ES-I3 (cell line): Measurements from ENCODE around the gene EGFL8.

ENCODE experiments used
- H3K36me3 ChIP-seq: 2 replicates; pipeline ENCODE4 v1.6.1; 2013; ENCODE audit warnings: mild to moderate bottlenecking, low read length, control low read depth, moderate library complexity; ENCODE audit not compliant: insufficient read depth
- H3K4me1 ChIP-seq: 2 replicates; pipeline ENCODE4 v1.6.1; 2013; ENCODE audit warnings: mild to moderate bottlenecking, control low read depth, low read length; ENCODE audit not compliant: insufficient read depth
- H3K9ac ChIP-seq: 2 replicates; pipeline ENCODE4 v1.6.1; 2013; ENCODE audit warnings: low read depth, mild to moderate bottlenecking, low read length, moderate library complexity
- H3K9me3 ChIP-seq: 2 replicates; pipeline ENCODE4 v1.6.1; 2013; ENCODE audit warnings: mild to moderate bottlenecking, low read length, moderate library complexity; ENCODE audit not compliant: control insufficient read depth, insufficient read depth

Gene EGFL8

DNA sequence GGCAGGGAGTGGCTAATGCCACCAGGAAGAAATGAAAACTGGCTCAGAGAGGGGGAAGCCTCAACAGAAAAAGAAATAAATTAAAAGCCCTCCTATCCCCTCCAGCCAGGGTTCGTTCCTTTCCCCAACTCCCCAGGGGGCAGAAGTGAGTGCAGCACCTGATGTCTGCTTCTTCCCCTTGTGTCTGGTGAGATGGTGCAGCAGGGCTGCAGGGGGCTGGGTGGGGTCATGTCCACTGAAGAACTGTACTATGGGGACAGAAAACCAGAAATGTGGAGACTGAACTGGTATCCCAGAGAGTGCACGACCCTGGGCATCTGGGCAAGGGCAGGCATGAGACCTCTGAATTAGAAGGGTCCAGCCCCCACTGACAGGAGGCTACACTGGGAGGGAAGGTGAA is 4.0 kb downstream of the EGFL8 start:
- H3K9me3 ChIP-seq = no peaks in the 10 kb centered on the region
- 0 out of 2 replicates have a peak, but pooled peaks cover 9% of the 10 kb centered on the region for H3K36me3 ChIP-seq
- peaks cover 16% of the 10 kb centered on the region for H3K4me1 ChIP-seq
- H3K9ac ChIP-seq = no peak overlapping the region

DNA sequence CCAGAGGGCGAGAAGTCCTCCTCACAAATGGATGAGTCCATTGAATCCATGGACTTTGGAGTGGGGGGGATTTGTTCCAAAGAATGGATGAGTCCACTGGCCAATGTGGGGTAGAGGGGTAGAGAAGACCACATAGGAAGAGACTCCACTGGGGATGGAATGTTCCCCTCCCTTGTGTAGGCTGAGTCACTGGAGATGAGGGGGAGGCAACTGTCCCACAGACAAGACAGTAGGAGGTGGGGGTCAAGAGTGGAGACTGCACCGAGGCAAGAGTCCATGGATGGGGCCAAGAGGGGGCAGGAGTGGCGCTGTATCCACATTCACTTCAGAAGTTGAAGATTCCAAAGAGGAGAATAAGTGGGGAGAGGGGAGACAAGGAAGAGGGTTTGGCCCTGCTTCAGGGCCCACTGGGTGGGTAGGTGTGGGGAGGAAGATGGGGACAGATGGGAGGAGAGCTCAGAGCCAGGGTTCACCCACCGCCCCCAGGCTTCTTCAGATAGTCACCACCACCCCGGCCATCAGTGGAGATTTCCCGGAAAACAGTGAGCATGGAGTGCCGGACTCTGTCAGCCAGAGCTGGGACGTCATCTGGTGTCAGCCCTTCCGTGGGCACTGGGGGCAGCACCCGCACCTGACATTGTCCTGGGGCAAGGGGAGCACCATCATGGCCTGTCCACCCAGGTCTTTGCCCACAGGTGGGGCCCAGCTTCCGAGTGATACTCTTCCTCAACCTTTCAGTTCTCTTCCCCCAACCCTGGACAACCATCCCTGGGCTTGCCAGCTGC is 4.6 kb downstream of the EGFL8 start:
- H3K9ac ChIP-seq = no peak overlapping the region
- 0 out of 2 replicates have a peak, but pooled peaks cover 9% of the 10 kb centered on the region for H3K36me3 ChIP-seq
- H3K9me3 ChIP-seq = no peaks in the 10 kb centered on the region
- H3K4me1 ChIP-seq = peaks cover 22% of the 10 kb centered on the region

DNA sequence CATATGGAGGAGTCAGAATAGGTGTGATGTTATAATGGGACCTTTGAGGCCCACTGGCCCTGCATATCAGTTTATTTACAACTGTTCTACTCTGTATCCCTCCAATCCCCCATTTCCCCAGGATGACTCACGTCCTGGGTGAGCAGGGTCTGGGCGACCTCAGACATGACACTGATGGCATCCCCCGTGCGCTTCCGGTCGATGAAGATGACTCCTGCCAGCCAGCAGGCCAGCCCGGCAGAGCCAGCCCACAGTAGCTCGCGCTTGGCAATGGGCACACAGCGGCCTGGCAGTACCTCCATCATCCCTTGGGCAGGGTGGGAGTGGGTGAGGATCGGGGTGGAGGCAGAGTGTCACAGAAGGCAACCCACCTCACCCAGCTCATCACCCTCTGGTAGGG is 5.9 kb downstream of the EGFL8 start:
- H3K9me3 ChIP-seq = no peaks in the 10 kb centered on the region
- peaks cover 29% of the 10 kb centered on the region for H3K4me1 ChIP-seq
- H3K36me3 ChIP-seq = 0 out of 2 replicates have a peak, but pooled peaks cover 9% of the 10 kb centered on the region
- H3K9ac ChIP-seq = no peak overlapping the region

DNA sequence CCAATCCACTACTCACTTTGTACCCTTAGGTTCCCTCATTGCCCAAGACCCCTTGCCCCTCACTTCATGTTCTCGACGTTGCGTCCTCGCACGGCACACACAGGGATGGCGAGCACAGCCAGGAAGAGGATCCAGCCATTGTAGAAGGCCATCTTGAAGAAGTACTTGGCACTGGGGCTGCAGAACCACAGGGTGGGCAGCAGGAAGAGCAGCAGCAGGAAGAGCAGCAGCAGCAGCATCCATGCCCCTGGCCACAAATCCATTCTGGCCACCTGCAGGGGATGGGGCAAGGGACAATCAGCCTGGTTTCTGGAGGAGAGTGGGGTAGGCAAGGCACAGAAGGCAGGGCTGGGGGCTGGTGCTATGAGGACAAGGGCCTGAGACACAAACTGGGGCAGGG is 6.8 kb downstream of the EGFL8 start:
- Histone ChIP-seq H3K36me3 (0 out of 2 replicates have a peak, but pooled peaks cover 9% of the 10 kb centered on the region), H3K4me1 (peaks cover 29% of the 10 kb centered on the region), H3K9me3 (no peaks in the 10 kb centered on the region), H3K9ac (no peak overlapping the region)

DNA sequence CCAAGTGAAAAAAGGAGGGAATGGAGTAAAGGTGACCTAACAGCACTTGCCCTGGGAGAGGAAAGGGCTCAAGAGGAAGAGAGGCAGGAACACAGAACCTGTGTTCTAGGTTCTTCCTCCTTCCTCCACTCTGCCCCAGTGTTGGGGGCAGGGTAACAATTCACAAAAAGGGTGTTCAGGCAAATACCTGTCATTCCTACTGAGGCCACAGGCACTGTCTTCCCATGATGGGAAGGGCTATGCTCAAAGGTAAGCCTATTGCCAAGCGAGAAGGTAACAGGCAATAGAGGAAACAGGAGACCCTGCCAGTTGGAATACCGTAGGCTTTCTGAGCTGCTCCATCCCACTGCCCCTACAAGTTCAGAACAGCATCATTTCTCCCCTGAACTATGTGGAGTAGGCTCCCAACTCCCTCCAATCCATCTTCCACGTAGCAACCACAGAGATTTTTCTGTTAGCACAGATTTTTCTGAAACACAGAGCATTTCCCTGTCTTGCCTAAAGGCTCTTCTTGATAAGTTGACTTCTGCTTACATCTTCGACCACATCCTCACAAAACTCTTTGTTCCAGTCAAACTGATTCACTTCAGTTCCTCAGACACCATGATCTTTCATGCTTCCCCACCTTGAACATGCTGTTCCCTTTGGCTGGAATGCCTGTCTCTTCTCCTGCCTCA is 8.8 kb downstream of the EGFL8 start:
- Histone ChIP-seq H3K9me3 (no peaks in the 10 kb centered on the region), H3K4me1 (peaks cover 22% of the 10 kb centered on the region), H3K36me3 (0 out of 2 replicates have a peak, but pooled peaks cover 4% of the 10 kb centered on the region), H3K9ac (no peak overlapping the region)

DNA sequence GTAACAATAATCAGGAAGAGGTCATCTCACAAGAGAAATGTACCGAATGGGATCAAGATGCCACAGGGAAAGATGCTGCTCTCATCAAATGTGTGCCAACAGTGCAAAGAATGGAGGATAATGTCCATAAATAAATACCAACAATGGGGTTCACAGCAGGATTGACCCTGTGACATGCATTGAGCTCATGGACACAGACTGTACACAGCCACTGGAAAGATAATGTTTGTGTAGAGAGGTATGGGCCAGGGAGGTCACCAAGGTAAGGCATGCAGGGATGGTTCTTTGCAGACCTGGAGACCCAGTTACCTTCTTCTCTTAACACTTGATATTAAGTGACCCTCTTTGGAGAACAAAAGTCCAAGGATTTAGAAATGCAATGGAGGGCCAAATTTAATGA is 10.0 kb downstream of the EGFL8 start:
- H3K4me1 ChIP-seq = peaks cover 19% of the 10 kb centered on the region

DNA sequence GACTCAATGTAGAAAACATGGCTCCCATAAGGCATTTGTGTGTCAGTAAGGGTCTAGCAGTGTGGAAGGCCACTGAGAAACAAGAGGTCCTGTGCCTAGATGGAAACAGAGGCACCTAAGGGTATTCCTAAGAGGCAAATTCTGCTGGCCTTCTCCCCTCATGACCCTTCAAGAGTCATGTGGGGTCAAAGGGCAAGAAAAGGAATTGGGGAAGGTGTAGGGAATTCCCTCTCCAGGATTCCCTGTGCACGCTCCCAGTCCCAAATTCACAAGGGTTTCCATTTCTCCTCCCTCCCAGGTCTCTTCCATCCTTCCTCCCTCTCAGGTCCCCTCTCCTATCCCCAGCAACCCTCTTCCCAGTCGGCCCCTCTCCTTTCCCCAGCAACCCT is 10.9 kb downstream of the EGFL8 start:
- Histone ChIP-seq H3K9ac (peak overlapping the region; percentile 96), H3K36me3 (peaks cover 5% of the 10 kb centered on the region; the same call in 1 of the 2 replicates), H3K4me1 (peaks cover 19% of the 10 kb centered on the region), H3K9me3 (no peaks in the 10 kb centered on the region)

More for the DNA sequence above, 10.0 kb downstream of the EGFL8 start:
- H3K36me3 ChIP-seq = peaks cover 4% of the 10 kb centered on the region; the same call in 1 of the 2 replicates
- H3K9ac ChIP-seq = no peak overlapping the region
- H3K9me3 ChIP-seq = no peaks in the 10 kb centered on the region

DNA sequence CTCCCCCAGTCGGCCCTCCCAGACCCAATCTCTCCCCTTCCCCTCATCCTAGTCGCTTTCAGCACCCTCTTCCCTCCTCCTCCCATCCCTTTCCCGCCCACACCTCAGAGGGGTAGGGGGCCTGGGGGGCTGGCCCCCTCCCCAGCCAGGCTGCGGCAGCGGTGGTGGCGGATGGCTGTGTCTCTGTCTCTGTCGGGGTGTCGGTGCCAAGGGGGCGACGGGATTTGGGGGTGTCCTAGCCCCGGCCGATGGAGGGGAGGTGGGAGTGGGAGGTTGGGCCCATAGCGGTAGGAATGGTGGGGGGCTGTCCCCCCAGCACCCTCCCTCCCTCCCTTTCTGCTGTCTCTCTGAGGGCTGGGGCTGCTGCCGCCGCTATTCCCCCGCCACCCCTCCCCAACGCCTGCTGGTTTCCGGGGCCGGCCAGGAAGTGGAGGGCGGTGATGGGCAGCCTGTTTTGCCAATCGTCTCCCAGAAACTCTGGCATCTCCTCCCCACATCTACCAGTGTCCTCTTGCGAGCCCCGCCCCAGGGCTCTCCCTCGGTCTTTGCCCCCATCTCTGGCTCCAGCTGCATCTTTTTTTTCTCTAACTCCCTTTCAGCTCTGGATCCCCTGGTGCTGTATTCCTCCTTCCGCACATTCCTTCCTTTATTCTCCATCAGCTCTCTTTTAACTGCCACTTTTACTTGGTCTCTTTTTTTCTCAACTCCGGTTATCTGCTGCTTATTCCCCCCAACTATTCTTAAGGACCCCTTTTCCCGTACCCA is 11.5 kb downstream of the EGFL8 start, which contains the start of gene AGPAT1:
AGPAT1 (minus strand) TSS at position 374 of the 765 bp plus-strand sequence. CDS start 4,588 bp downstream, outside the sequence.
- Histone ChIP-seq H3K36me3 (peaks cover 5% of the 10 kb centered on the region; the same call in 1 of the 2 replicates), H3K9ac (peak within 1 kb of the TSS; percentile 96), H3K9me3 (no peaks in the 10 kb centered on the region), H3K4me1 (peaks cover 19% of the 10 kb centered on the region)

DNA sequence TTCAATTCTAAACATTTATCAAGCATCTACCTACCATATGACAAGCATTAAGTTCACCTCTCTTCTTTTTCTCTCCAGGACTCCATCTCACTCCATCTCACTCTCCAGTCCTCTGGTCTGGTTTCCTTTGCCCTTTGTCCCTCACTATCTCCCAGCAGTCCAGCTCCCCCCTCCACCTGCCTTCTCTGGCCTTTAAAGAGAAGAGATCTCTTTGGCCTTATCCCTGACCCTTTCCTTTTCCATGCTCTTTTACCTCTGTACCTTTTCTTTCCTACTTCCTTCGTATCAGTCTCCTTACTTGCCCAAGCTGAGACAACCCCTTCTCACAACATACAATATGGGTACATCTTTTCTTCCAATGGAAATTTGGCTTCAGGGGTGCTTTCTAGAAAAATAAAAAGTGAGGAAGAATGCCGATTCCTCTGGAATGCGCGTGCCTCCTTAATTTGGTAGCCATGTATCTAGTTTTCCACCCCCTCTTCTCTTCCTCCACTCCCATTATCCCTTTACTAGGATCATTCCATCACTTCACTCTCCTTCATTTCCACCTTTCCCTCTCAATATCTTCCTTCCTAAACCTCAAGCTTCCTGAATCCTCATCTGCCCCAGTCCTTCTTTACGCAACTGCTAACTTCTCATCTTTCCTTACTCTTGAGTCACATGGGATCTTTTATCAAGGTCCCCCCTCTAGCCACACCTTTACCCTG is 12.2 kb downstream of the EGFL8 start:
- Histone ChIP-seq H3K4me1 (peaks cover 19% of the 10 kb centered on the region), H3K36me3 (peaks cover 6% of the 10 kb centered on the region; the same call in 1 of the 2 replicates), H3K9me3 (no peaks in the 10 kb centered on the region), H3K9ac (peak overlapping the region; percentile 96)

DNA sequence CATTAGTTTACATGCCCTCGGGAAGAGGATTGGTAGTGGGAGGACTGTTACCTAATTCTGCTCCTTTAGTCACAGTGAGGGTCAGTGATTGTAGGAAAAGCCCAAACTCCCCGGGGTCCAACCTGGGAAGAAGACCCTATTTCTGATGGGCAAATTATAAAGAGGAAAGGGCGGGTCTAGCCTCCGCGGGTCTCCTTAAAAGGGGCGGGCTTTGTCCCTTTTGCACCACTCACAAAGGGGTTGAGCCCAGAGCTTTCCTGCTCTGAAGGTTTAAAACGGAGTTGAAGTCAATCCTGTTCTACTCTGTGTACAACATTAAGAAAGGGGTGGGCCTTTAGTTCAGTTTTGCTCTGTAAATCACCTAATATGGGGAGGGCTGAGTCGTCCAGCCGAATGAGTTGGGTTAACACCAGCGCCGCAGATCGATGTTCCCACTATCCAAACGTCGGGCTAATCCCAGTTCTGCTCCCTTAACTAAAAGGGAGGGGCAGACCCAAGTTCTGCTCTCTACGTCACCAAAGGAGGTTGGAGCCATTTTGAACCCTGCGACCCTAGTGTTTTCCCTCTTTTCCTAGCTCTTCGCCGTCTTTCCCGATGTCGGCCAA is 12.9 kb downstream of the EGFL8 start:
- H3K9ac ChIP-seq = peak overlapping the region; percentile 96
- H3K36me3 ChIP-seq = peaks cover 6% of the 10 kb centered on the region; the same call in 1 of the 2 replicates
- no peaks in the 10 kb centered on the region for H3K9me3 ChIP-seq
- peaks cover 19% of the 10 kb centered on the region for H3K4me1 ChIP-seq

DNA sequence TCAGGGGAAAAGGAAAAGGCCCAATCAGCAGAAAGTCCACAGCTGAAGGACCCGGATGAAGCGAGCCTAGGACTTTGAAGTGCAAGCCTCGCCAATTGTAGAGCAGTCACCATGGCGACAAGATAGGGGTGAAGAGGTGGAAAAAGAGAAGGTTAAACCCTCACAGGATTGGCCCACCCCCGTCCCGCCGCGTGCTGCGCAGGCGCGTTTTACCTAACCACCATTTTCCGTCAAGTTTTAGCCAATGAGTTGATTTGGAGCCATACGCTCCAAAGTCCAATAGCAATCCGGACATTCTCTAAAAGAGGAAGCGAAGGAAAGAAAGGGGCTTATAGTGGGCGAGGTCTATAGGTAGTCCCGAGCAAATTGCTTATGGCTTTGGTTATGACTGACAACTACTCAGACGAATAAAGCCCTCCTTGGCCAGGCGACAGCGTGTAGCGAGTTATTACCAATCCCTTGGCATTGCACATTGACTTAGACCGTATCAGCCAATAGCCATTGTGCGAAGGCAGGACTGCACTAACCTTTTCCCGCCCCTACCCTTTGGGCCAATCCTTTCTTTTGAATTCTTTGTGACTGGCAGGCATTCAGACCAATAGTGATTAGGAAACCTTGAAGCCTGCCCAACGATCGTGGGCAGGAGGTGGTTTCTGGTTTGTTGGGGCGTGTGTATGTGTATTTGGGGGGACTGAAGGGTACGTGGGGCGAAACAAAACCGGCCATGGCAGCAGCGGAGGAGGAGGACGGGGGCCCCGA is 13.6 kb downstream of the EGFL8 start, which contains the start of gene RNF5:
RNF5 (plus strand) TSS at position 618 of the 759 bp plus-strand sequence; CDS start at position 725, 107 bp downstream.
- H3K36me3 ChIP-seq = peaks cover 6% of the 10 kb centered on the region; the same call in 1 of the 2 replicates
- H3K9ac ChIP-seq = peak within 1 kb of the TSS; percentile 96
- no peaks in the 10 kb centered on the region for H3K9me3 ChIP-seq
- peaks cover 17% of the 10 kb centered on the region for H3K4me1 ChIP-seq

DNA sequence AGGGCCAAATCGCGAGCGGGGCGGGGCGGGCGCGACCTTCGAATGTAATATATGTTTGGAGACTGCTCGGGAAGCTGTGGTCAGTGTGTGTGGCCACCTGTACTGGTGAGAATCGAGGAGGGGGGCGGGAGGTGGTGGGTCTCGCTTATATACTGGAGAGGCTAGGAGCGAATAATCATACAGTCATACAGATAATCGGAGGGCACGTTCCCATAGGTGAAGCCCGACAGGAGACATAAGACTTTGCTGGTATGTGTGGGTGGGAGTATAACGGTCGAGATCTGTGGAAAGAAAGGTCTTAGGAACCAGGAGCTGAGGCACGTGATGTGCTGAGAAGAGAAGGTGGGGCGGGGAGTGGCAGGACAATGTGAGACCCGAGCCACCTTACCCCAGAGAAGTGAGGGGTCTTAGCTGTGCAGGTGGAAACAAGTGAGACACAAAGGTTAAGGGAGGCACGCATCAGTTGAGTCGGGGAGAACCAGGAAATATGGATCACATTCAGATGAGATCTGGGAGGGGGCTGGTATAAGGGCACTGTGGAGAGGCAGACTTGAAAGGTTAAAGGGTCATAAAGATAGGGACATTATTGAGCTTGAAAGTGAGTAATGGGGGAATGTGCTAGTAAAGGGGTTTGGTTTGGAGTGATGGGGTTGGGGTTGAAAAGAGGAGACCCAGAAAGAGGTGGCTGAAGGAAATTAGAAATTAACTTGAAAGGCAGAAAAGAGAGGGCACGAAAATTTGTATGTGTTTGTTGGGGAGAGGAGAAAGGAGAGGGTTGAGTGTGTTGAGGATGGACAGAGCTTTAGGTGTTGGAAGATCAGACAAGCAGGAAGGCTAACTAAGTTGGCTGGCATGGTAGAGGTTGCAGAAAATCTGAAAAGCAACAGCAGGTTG is 14.4 kb downstream of the EGFL8 start:
- H3K36me3 ChIP-seq = peaks cover 6% of the 10 kb centered on the region; the same call in 1 of the 2 replicates
- peak overlapping the region; percentile 96 for H3K9ac ChIP-seq
- H3K4me1 ChIP-seq = peaks cover 9% of the 10 kb centered on the region; the same call in 1 of the 2 replicates
- no peaks in the 10 kb centered on the region for H3K9me3 ChIP-seq
